ENCODE measurements around the gene TNFRSF4.

Gene TNFRSF4

GRCh38 chr1:1161683-1162079 lies 52.3 kb downstream of the TNFRSF4 start:
- DNase-seq (ENCODE audit: extremely low spot score, insufficient read length, low read depth), result no peak
- FAIRE-seq, result no peak

All from GM18507 (cell line).